BE2C (cell line): ENCODE results near the gene SLC35A4.
"Not testable (repeated sequence)": the region's sequence is repeated elsewhere in the genome, so short reads cannot be mapped to it uniquely, and the experiment has no call there.

Experiments used
- DNase-seq: peaks from one replicate; pipeline ENCODE4 v3.0.0-alpha.2; 2020
- H3K27me3 ChIP-seq: fragments of 250-450 bp; sonication (Bioruptor Pico); 2 replicates; pipeline ENCODE4 v1.5.1; 2020; ENCODE audit warnings: mild to moderate bottlenecking
- H3K36me3 ChIP-seq: fragments of 250-450 bp; sonication (Bioruptor Pico); 2 replicates; pipeline ENCODE4 v1.5.1; 2020; ENCODE audit warnings: mild to moderate bottlenecking
- H3K4me1 ChIP-seq: fragments of 250-450 bp; sonication (Bioruptor Pico); 2 replicates; pipeline ENCODE4 v1.5.1; 2020
- H3K4me3 ChIP-seq: 2 replicates; pipeline ENCODE4 v1.5.1; 2011; ENCODE audit warnings: low read depth, low read length
- H3K9me3 ChIP-seq: fragments of 250-450 bp; sonication (Bioruptor Pico); 2 replicates; pipeline ENCODE4 v1.5.1; 2020
- CTCF ChIP-seq: IDR thresholded peaks from 2 replicates; pipeline ENCODE4 v1.5.1; 2012; ENCODE audit warnings: mild to moderate bottlenecking, low read depth, low read length

Gene SLC35A4

GRCh38 chr5:140590861-140591260 lies 26.2 kb downstream of the SLC35A4 start:
- H3K36me3 ChIP-seq, result no peaks in the 10 kb centered on the region
- DNase-seq, result no peak
- H3K27me3 ChIP-seq, result no peaks in the 10 kb centered on the region
- H3K4me3 ChIP-seq, result no peak overlapping the region
- no peaks in the 10 kb centered on the region for H3K9me3 ChIP-seq
- H3K4me1 ChIP-seq, result no peaks in the 10 kb centered on the region
- no peak for TF ChIP-seq CTCF

- no peaks in the 10 kb centered on the region for H3K9me3 ChIP-seq
- no peak for DNase-seq
- H3K4me3 ChIP-seq, result no peak overlapping the region
- H3K27me3 ChIP-seq, result no peaks in the 10 kb centered on the region
- H3K4me1 ChIP-seq, result no peaks in the 10 kb centered on the region
- TF ChIP-seq CTCF, result no peak
- H3K36me3 ChIP-seq, result no peaks in the 10 kb centered on the region
Measured at GRCh38 chr5:140591747-140592372, 27.2 kb downstream of the SLC35A4 start.

- not testable (repeated sequence) for H3K4me1 ChIP-seq, H3K9me3 ChIP-seq, H3K4me3 ChIP-seq
Measured at GRCh38 chr5:140593070-140593469, 28.4 kb downstream of the SLC35A4 start.

GRCh38 chr5:140594169-140594568 lies 29.5 kb downstream of the SLC35A4 start:
- DNase-seq, result no peak
- no peak for TF ChIP-seq CTCF
- no peak overlapping the region for H3K4me3 ChIP-seq

More at GRCh38 chr5:140593070-140593469, 28.4 kb downstream of the SLC35A4 start:
- H3K27me3 ChIP-seq, DNase-seq, H3K36me3 ChIP-seq: not testable (repeated sequence)

GRCh38 chr5:140595538-140596300 lies 31.1 kb downstream of the SLC35A4 start:
- Histone ChIP-seq H3K4me1 (no peaks in the 10 kb centered on the region), H3K36me3 (no peaks in the 10 kb centered on the region), H3K9me3 (no peaks in the 10 kb centered on the region), H3K4me3 (no peak overlapping the region), H3K27me3 (no peaks in the 10 kb centered on the region)
- DNase-seq, result no peak
- no peak for TF ChIP-seq CTCF

More at GRCh38 chr5:140594169-140594568, 29.5 kb downstream of the SLC35A4 start:
- H3K4me1 ChIP-seq, result no peaks in the 10 kb centered on the region
- no peaks in the 10 kb centered on the region for H3K36me3 ChIP-seq
- H3K9me3 ChIP-seq, result no peaks in the 10 kb centered on the region
- H3K27me3 ChIP-seq, result no peaks in the 10 kb centered on the region

GRCh38 chr5:140596321-140596741 lies 31.7 kb downstream of the SLC35A4 start:
- Histone ChIP-seq H3K9me3 (no peaks in the 10 kb centered on the region), H3K4me1 (no peaks in the 10 kb centered on the region), H3K36me3 (no peaks in the 10 kb centered on the region), H3K4me3 (no peak overlapping the region), H3K27me3 (no peaks in the 10 kb centered on the region)
- TF ChIP-seq CTCF, result no peak
- no peak for DNase-seq
